ENCODE results near the gene ATP8B4. TPM values are rescaled to one million over a fixed set of nuclear protein-coding genes. Genes with fewer than 3 reads are reported as not detected.

Gene ATP8B4
- total and polyA plus RNA-seq, 5 experiments from 2014 or later = 0.18 to 0.99 TPM; not detected in 3

DNA sequence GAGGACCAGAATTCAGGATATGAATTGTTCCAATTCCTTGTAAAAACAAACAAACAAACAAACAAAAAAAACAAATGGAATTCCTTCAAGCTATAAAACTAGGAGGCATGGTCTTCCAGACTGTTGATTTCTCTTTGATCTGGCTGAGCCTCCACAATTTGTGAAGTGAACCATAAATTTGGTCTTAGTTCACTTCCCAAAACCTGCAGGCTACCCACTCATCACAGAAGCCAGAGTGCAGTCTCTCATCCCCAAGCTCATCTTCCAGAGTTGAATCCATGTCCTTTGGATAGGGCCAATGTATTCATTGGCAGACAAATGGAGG lies 294.3 kb downstream of the ATP8B4 start:
- Mint-ChIP-seq H3K27me3 (peaks cover 0 to 6% (median 4%) of the 10 kb centered on the region in 5 donors), H3K9me3 (peaks cover 0 to 10% (median 0%) of the 10 kb centered on the region in 9 donors), H3K36me3 (no peaks in the 10 kb centered on the region), H3K27ac (no peak overlapping the region), H3K4me1 (no peaks in the 10 kb centered on the region), H3K4me3 (no peak overlapping the region)
- DNase-seq (no peak), ATAC-seq (no peak)
- POLR2A ChIA-PET = no interaction called here

DNA sequence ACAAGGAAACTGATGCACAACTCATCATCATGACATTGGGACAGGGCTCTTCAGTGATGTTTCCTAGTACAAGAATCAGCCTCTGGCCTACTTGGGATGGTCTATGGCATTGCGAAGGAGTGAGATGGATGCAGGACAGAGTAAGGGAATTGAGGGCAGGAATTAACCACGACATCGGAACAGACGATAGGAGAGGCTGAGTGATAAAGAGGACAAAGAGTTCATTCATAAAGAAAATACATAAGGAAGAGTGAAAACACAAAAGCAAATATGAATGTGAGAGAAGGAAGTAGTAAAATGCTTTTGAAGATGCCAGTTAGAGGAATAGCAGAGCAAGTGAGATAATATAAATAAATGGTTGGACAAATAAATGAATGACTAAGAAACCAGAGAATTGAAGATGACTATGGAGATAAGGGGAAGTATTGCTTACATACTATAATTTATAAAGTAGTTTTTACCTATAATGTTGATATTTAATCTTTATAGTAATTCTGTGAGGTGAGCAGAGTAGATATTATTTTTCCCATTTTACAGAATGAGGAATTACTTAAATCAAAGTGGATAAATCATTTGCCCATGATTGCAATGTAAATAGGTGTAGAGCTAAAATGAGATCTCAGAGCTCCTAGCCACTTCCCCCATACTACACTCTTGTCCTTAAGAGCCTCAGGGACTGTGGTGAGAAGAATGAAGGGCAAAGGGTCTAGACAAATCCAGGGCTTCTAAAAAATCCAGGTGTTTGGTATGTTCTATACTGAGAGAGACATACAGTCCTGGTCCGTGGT lies 294.9 kb downstream of the ATP8B4 start:
- no peaks in the 10 kb centered on the region for H3K4me1 Mint-ChIP-seq
- H3K36me3 Mint-ChIP-seq = no peaks in the 10 kb centered on the region
- H3K4me3 Mint-ChIP-seq = no peak overlapping the region
- peaks cover 0 to 10% (median 0%) of the 10 kb centered on the region in 9 donors for H3K9me3 Mint-ChIP-seq
- H3K27me3 Mint-ChIP-seq = peaks cover 0 to 6% (median 4%) of the 10 kb centered on the region in 5 donors
- ATAC-seq (no peak), DNase-seq (no peak)
- POLR2A ChIA-PET = no interaction called here
- no peak overlapping the region for H3K27ac Mint-ChIP-seq

DNA sequence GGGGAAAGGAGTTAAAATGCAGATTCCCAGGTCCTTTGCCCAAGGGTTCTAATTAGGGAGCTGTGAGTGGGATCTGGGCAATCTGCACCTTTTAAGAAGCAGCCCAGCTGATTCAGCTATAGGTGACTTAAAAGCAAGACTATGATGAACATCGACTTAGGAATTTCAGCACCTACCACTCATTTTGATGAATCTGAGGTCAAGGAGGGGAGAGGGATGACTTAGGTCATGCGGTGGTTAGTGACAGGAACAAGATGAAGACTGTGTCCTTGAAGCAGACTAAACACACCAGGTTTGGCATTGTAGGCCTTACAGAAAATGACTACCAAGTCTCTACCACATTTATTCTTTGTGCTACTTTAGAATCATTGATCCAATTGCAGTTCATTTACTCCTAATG lies 301.9 kb downstream of the ATP8B4 start:
- H3K4me3 Mint-ChIP-seq = no peak overlapping the region
- no peak for DNase-seq
- peaks cover 0 to 7% (median 2%) of the 10 kb centered on the region in 5 donors for H3K27me3 Mint-ChIP-seq
- no peak overlapping the region for H3K27ac Mint-ChIP-seq
- H3K36me3 Mint-ChIP-seq = no peaks in the 10 kb centered on the region
- H3K4me1 Mint-ChIP-seq = peaks cover 0 to 13% (median 9%) of the 10 kb centered on the region in 4 donors
- ATAC-seq = no peak
- H3K9me3 Mint-ChIP-seq = peaks cover 0 to 5% (median 0%) of the 10 kb centered on the region in 9 donors
- POLR2A ChIA-PET = no interaction called here

DNA sequence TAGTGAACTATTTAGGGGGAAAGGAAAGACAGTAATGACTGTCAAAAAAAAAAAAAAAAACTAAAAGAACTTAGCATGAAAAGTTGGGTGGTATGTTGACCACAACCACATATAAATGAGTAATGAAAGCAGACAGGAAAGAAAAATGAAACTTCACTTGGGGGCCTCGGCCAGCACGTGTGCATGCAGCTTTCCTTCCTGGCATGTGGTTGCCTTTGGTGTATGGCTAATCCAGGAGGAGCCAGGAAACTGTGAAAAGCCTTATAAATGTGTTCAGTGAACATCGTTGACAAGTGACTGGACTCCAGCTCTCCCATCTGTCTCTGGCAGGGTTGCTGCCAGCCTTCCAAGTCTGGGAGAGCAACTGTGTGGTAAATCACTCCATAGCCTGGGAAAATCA lies 303.1 kb downstream of the ATP8B4 start:
- H3K9me3 Mint-ChIP-seq = peaks cover 0 to 5% (median 0%) of the 10 kb centered on the region in 9 donors
- DNase-seq = no peak
- ATAC-seq = no peak
- peaks cover 0 to 13% (median 9%) of the 10 kb centered on the region in 4 donors for H3K4me1 Mint-ChIP-seq
- POLR2A ChIA-PET = no interaction called here
- no peak overlapping the region for H3K27ac Mint-ChIP-seq
- H3K27me3 Mint-ChIP-seq = peaks cover 0 to 7% (median 2%) of the 10 kb centered on the region in 5 donors
- no peak overlapping the region for H3K4me3 Mint-ChIP-seq
- H3K36me3 Mint-ChIP-seq = no peaks in the 10 kb centered on the region

DNA sequence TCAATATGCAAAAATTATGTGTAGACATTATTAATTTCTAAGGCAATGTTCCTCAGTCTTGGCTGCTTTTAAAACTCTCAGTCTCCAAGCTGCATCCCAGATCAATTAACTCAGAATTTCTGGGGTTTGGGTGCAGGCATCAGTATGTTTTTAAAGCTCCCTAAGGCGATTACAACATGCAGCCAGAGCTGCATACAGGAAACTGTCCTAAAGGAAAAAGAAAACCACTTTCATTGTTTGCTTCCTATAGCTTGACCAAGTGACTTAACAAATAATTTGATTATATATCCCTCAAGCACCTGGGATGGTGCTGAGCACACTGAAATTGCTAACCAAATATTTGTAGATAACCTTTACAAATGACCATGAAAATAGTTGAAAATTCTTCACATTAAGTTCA lies 303.5 kb downstream of the ATP8B4 start:
- DNase-seq (no peak), ATAC-seq (no peak)
- H3K4me3 Mint-ChIP-seq = no peak overlapping the region
- H3K9me3 Mint-ChIP-seq = peaks cover 0 to 5% (median 0%) of the 10 kb centered on the region in 9 donors
- H3K4me1 Mint-ChIP-seq = peaks cover 0 to 13% (median 9%) of the 10 kb centered on the region in 4 donors
- POLR2A ChIA-PET = no interaction called here
- H3K36me3 Mint-ChIP-seq = no peaks in the 10 kb centered on the region
- H3K27me3 Mint-ChIP-seq = peaks cover 0 to 7% (median 2%) of the 10 kb centered on the region in 5 donors
- H3K27ac Mint-ChIP-seq = no peak overlapping the region

DNA sequence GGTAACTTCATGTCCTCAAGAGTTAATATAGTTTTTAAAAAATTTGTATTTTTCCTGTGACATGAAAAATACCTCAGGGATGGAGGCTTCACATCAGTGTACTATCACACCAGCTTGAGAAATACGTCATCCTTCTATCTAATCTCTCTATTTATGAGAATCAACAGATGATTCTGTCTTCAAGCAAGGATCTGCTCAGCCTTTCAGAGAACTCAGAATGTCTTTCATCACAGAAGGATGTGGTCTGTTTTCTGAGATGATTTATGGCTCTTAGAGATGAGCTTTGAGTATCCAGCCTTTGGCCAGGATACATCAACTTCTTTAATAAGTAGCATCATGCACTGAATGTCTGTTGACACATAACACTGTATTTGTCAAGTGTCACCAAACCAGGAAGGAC lies 304.3 kb downstream of the ATP8B4 start:
- DNase-seq (no peak), ATAC-seq (no peak)
- POLR2A ChIA-PET = no interaction called here
- no peak overlapping the region for H3K4me3 Mint-ChIP-seq
- no peak overlapping the region for H3K27ac Mint-ChIP-seq
- H3K9me3 Mint-ChIP-seq = peaks cover 0 to 5% (median 0%) of the 10 kb centered on the region in 9 donors
- H3K27me3 Mint-ChIP-seq = peaks cover 0 to 7% (median 2%) of the 10 kb centered on the region in 5 donors
- no peaks in the 10 kb centered on the region for H3K36me3 Mint-ChIP-seq
- H3K4me1 Mint-ChIP-seq = peaks cover 0 to 13% (median 9%) of the 10 kb centered on the region in 4 donors

DNA sequence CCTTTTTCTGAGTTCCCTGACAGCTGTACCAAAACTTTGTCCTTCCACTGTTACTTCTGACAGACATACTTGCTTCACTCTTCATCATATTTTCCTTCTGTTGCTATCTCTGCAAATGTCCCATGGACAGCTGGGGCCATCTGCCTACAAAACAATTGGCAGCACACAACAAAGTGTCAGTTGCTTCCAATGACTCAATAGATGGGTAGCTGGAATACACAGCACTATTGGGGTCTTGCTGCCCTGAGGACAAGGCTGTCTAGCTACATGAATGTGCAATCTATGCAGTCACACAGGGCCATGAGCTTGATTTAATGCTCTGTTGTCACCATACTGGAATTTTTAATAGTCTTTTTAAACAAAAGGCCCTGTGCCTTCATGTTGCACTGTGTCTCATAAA lies 305.4 kb downstream of the ATP8B4 start:
- no peak overlapping the region for H3K4me3 Mint-ChIP-seq
- H3K9me3 Mint-ChIP-seq = peaks cover 0 to 2% (median 0%) of the 10 kb centered on the region in 9 donors
- DNase-seq (no peak), ATAC-seq (no peak)
- POLR2A ChIA-PET = no interaction called here
- no peaks in the 10 kb centered on the region for H3K36me3 Mint-ChIP-seq
- H3K27ac Mint-ChIP-seq = no peak overlapping the region
- peaks cover 0 to 4% (median 3%) of the 10 kb centered on the region in 5 donors for H3K27me3 Mint-ChIP-seq
- peaks cover 0 to 13% (median 9%) of the 10 kb centered on the region in 4 donors for H3K4me1 Mint-ChIP-seq

DNA sequence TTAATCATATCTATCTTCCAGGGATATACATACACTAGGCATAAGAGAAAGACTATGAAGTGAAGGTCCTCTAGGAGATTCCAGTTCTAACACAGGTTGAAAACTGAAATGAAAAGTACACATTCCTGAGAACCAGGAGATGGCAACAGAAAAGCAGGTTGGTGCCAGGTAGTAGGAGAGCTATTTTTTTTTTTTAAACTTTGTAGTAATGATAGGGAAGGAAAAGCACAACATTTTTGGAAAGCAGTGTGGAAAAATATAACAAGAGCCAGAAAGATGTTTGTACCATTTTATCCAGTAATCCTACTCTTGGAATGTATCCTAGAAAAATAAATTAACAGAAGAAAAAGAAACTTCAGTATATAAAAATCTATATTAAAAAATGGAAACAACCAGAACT lies 308.3 kb downstream of the ATP8B4 start:
- no peaks in the 10 kb centered on the region for H3K36me3 Mint-ChIP-seq
- POLR2A ChIA-PET = no interaction called here
- H3K4me1 Mint-ChIP-seq = peaks cover 0 to 7% (median 2%) of the 10 kb centered on the region in 4 donors
- H3K4me3 Mint-ChIP-seq = no peak overlapping the region
- H3K27ac Mint-ChIP-seq = no peak overlapping the region
- peaks cover 2 to 12% (median 3%) of the 10 kb centered on the region in 5 donors for H3K27me3 Mint-ChIP-seq
- H3K9me3 Mint-ChIP-seq = no peaks in the 10 kb centered on the region
- ATAC-seq = no peak
- DNase-seq = no peak

DNA sequence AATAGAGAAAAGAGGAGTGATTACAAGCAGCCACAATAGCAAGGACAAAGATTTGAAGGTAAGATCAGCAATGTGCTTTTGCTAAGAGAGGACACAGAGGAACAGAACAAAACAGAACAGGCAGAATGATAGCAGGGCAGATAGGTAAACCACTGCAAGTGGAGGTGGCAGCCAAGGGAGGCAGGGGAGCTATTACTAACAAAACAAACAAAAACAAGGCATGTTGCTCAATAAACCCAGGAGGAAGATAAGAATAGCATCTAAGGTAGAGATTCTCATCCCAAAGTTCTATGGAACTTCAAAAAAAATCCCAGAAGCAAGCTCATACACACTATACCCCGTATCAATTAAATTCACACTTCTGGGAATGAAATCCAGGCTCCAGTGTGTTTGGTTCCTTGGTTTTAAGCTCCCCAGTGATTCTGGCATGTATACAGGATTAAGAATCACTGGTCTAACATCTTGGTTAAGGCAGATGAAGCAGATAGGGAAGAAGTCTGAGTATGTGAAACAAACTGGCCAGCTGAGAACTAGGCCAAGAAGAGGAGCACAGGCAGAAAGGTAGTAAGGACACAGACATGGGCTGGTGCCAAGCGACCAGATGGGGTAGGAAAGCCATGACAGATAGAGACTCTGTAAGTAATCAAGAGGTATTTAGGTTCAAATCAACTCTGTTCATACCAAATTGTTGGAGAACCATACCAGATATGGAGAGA lies 309.0 kb downstream of the ATP8B4 start:
- H3K4me1 Mint-ChIP-seq = peaks cover 0 to under 1% (median 0%) of the 10 kb centered on the region in 4 donors
- peaks cover 0 to 1% (median 0%) of the 10 kb centered on the region in 3 donors for H3K36me3 Mint-ChIP-seq
- peaks cover 0 to 3% (median 0%) of the 10 kb centered on the region in 9 donors for H3K9me3 Mint-ChIP-seq
- DNase-seq (no peak), ATAC-seq (no peak)
- POLR2A ChIA-PET = no interaction called here
- no peak overlapping the region for H3K4me3 Mint-ChIP-seq
- no peak overlapping the region for H3K27ac Mint-ChIP-seq
- peaks cover 2 to 14% (median 5%) of the 10 kb centered on the region in 5 donors for H3K27me3 Mint-ChIP-seq

DNA sequence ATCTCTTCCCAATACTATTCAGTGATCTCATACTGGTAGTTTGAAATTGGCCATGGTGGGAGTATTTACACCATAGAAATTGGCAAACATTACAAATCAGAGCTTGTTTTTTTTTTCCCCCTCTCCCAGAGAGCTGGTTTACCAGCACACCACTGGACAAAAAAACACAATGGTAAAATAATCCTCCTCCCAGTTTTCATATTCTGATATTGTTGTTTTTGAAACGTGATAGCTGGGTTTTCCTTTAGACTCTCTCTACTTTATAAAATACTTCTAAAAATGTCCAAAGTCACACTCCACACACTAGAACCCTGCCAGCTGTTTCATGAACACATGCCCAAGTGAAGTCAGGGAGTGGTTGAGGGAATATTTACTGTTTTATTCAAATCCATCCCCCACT lies 310.7 kb downstream of the ATP8B4 start:
- ATAC-seq (no peak), DNase-seq (no peak)
- Mint-ChIP-seq H3K9me3 (peaks cover 0 to 13% (median 5%) of the 10 kb centered on the region in 9 donors), H3K27me3 (peaks cover 0 to 24% (median 7%) of the 10 kb centered on the region in 5 donors), H3K4me3 (no peak overlapping the region), H3K4me1 (no peaks in the 10 kb centered on the region), H3K27ac (no peak overlapping the region), H3K36me3 (peaks cover 0 to 6% (median 0%) of the 10 kb centered on the region in 3 donors)
- POLR2A ChIA-PET = no interaction called here

Other genes with a start within 250 kb of the ATP8B4 start
- under 1 TPM; 0.16 to 0.21 TPM for gene SLC27A2, start 63.0 kb upstream of the ATP8B4 start, total RNA-seq
- gene SLC27A2, start 63.0 kb upstream of the ATP8B4 start, polyA plus RNA-seq = under 1 TPM in 1 of 3 donors, not detected in 2; 0.74 TPM
- gene HDC, start 146.5 kb upstream of the ATP8B4 start, total RNA-seq = not detected
- not detected for gene HDC, start 146.5 kb upstream of the ATP8B4 start, polyA plus RNA-seq
- gene GABPB1, start 236.0 kb upstream of the ATP8B4 start, total RNA-seq = 10 to 100 TPM; 23.4 to 29.9 TPM
- gene GABPB1, start 236.0 kb upstream of the ATP8B4 start, polyA plus RNA-seq = 10 to 100 TPM; 20.6 to 29.1 (median 25.1) TPM